HepG2 (cell line): ENCODE data around the gene ZNRF3. TPM values are rescaled to one million over a fixed set of nuclear protein-coding genes. Genes with fewer than 3 reads are reported as not detected.
"Not testable (repeated sequence)": the region's sequence is repeated elsewhere in the genome, so short reads cannot be mapped to it uniquely, and the experiment has no call there.

Source experiments
- ATAC-seq: fragments of 200-7000 bp; cut with Tn5 transposase; 3 replicates; pipeline ENCODE4 v1.9.1; 2020; ENCODE audit warnings: mild to moderate bottlenecking, moderate library complexity
- BruUV-seq: library from RNA; stranded (reverse); fragments of 400-500 nt; replicated peaks from 2 replicates; lab custom pipeline; 2021; lab: Mats Ljungman, UMichigan
- CTCF ChIA-PET: fragments of 300-600 bp; formaldehyde crosslinking; extraction: SDS; loops from one replicate; lab custom pipeline; 2021; ENCODE audit warnings: low total read pairs, inconsistent platforms, low intra/inter-chr PET ratio; lab: Yijun Ruan, JAX
- POLR2A ChIA-PET: fragments of 350-600 bp; sonication (Branson Sonifier 250); formaldehyde crosslinking; loops from one replicate; lab custom pipeline; 2020; ENCODE audit warnings: antibody characterized with exemption, inconsistent platforms; lab: Yijun Ruan, JAX
- DNase-seq: peaks from one replicate; pipeline ENCODE4 v3.0.0-alpha.2; 2015; ENCODE audit warnings: low spot score
- FAIRE-seq: peaks from 3 replicates; lab custom pipeline; 2011; peaks lifted over from hg19 to GRCh38; lab: Jason Lieb, UNC
- H2AFZ ChIP-seq: one replicate; pipeline ENCODE4 v1.6.1; 2011; ENCODE audit warnings: low read length, inconsistent platforms
- H3K27ac ChIP-seq: fragments of 300-600 bp; 3 replicates; pipeline ENCODE4 v1.8.0; 2011; ENCODE audit warnings: mixed run types, mild to moderate bottlenecking, mixed read lengths, low read length, inconsistent platforms; ENCODE audit not compliant: insufficient read depth; ENCODE audit errors: extremely low read length
- H3K27me3 ChIP-seq, 2 experiments: fragments of 200-600 bp in 1 of 2; 2 replicates in 1 of 2; 3 replicates in 1 of 2; pipeline versions ENCODE4 v1.6.0 to v1.8.0; 2011; ENCODE audit warnings: low read length in 2 of 2, mild to moderate bottlenecking in 2 of 2, moderate library complexity in 2 of 2, inconsistent platforms in 1 of 2; ENCODE audit not compliant: insufficient read depth in 2 of 2, control insufficient read depth in 1 of 2
- H3K36me3 ChIP-seq, 2 experiments: fragments of 200-600 bp in 1 of 2; replicated peaks in 1 of 2; 2 replicates in 1 of 2; 3 replicates in 1 of 2; pipeline versions ENCODE4 v1.5.1 to v1.8.0; 2011; ENCODE audit warnings: low read length in 2 of 2, inconsistent platforms in 1 of 2; ENCODE audit not compliant: insufficient read depth in 2 of 2, control insufficient read depth in 1 of 2
- H3K4me1 ChIP-seq: 2 replicates; pipeline ENCODE4 v1.5.1; 2012; ENCODE audit warnings: low read length, inconsistent platforms; ENCODE audit not compliant: insufficient read depth
- H3K4me2 ChIP-seq: 2 replicates; pipeline ENCODE4 v1.6.0; 2011; ENCODE audit warnings: low read depth, low read length, inconsistent platforms
- H3K4me3 ChIP-seq, 3 experiments: fragments of 200-600 bp in 1 of 3; sonication (generic), shearing (Covaris generic) in 1 of 3; replicated peaks in 1 of 3; 2 replicates each; pipeline ENCODE4 v1.5.1; 2011 to 2016; ENCODE audit warnings: low read length in 3 of 3, inconsistent platforms in 2 of 3, low read depth in 2 of 3, mild to moderate bottlenecking in 2 of 3, control low read depth in 1 of 3, mixed read lengths in 1 of 3; ENCODE audit not compliant: insufficient read depth in 1 of 3
- H3K79me2 ChIP-seq: one replicate; pipeline ENCODE4 v1.6.1; 2011; ENCODE audit warnings: low read length, inconsistent platforms; ENCODE audit not compliant: insufficient read depth
- H3K9ac ChIP-seq: 2 replicates; pipeline ENCODE4 v1.6.0; 2011; ENCODE audit warnings: mild to moderate bottlenecking, low read depth, low read length, inconsistent platforms; ENCODE audit not compliant: insufficient read depth
- H3K9me3 ChIP-seq: 2 replicates; pipeline ENCODE4 v1.5.1; 2012; ENCODE audit warnings: mild to moderate bottlenecking, low read length
- H4K20me1 ChIP-seq: 2 replicates; pipeline ENCODE4 v1.6.0; 2011; ENCODE audit warnings: inconsistent platforms, mild to moderate bottlenecking, low read length, moderate library complexity; ENCODE audit not compliant: insufficient read depth
- NONO ChIP-seq, 2 experiments: fragments of 450-650 bp in 1 of 2; sonication (generic) in 1 of 2; formaldehyde crosslinking in 1 of 2; IDR thresholded peaks in 1 of 2; conservative IDR thresholded peaks in 1 of 2; 2 replicates each; pipeline versions ENCODE4 v1.6.1 to v1.8.0; 2017 to 2022; ENCODE audit warnings: mild to moderate bottlenecking in 1 of 2, missing genetic modification reagents in 1 of 2, moderate library complexity in 1 of 2
- ZNF790 ChIP-seq: sonication (generic); formaldehyde crosslinking; IDR thresholded peaks from 2 replicates; pipeline ENCODE4 v1.8.0; 2022; ENCODE audit warnings: missing genetic modification reagents, mild to moderate bottlenecking, borderline replicate concordance
- WGBS: methylation state at CpG from one replicate; pipeline ENCODE4 v1.1.6; 2017; ENCODE audit warnings: low lambda C conversion rate; 5-methylcytosine and 5-hydroxymethylcytosine counted together
- in situ Hi-C: cut with HindIII; loops from 2 replicates; pipeline ENCODE4 v1.10.0; 2017; ENCODE audit warnings: low pct_unique_long_range_greater_than_20kb; ENCODE audit not compliant: extremely low pct_ligation_motif_present
- intact Hi-C: fragments of 100-400 bp; cut with micrococcal nuclease; formaldehyde crosslinking; loops from one replicate; pipeline ENCODE4 v1.10.0; 2022; ENCODE audit not compliant: unreplicated experiment
- polyA plus RNA-seq, 8 experiments: library from polyadenylated mRNA; depleted of rRNA in 3 of 8; stranded (reverse) in 7 of 8; unstranded in 1 of 8; fragments of >200 nt; fragmentation: Illumina TruSeq in 4 of 8; extraction: Trizol in 4 of 8; gene quantifications; 2 replicates each; pipeline versions ENCODE4 v1.2.1 to v1.2.3, GENCODE V29; 2011 to 2016; ENCODE audit warnings: low read depth in 4 of 8, missing spikeins in 1 of 8, mixed read lengths in 1 of 8; ENCODE audit not compliant: insufficient read depth in 1 of 8
- total RNA-seq, 5 experiments: library from RNA; depleted of rRNA; stranded (reverse); fragments of >200 nt; fragmentation: Illumina TruSeq; extraction: Trizol; gene quantifications; 2 replicates each; pipeline ENCODE4 v1.2.3, GENCODE V29; 2016; ENCODE audit warnings: low read depth in 1 of 5
- TF ChIP-seq, protein P1 (sequence below): sonication (generic); formaldehyde crosslinking; IDR thresholded peaks from 2 replicates; pipeline ENCODE4 v1.5.1; 2020; ENCODE audit warnings: mild to moderate bottlenecking, missing genetic modification reagents, moderate library complexity
- TF ChIP-seq, protein P2 (sequence below): sonication (generic); formaldehyde crosslinking; IDR thresholded peaks from 2 replicates; pipeline ENCODE4 v1.5.0; 2020; ENCODE audit warnings: mild to moderate bottlenecking, missing genetic modification reagents
- TF ChIP-seq, protein P3 (sequence below): sonication (generic); formaldehyde crosslinking; IDR thresholded peaks from 2 replicates; pipeline ENCODE4 v1.4.0; 2020; ENCODE audit warnings: mild to moderate bottlenecking, missing genetic modification reagents

The ZNRF3 gene
- total and polyA plus RNA-seq, 2 of the 13 experiments (the other 11 are each of a cell fraction or from before 2014, with no cell fraction given) = 20.3 to 36.7 TPM

DNA sequence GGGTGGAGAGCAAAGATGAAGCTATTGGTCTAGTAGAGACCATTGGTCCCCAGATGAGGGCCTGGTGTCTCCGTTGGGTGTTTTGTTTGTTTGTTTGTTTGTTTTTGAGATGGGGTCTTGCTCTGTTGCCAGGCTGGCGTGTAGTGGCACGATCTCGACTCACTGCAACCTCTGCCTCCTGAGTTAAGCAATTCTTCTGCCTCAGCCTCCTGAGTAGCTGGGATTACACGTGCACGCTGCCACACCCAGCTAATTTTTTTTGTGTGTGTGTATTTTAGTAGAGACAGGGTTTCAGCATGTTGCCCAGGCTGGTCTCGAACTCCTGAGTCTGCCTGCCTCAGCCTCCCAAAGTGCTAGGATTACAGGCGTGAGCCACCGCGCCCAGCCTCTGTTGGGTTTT is 25.4 kb downstream of the ZNRF3 start:
- Histone ChIP-seq H3K36me3 (peaks cover 5 to 23% of the 10 kb centered on the region in 2 experiments), H3K27ac (peak overlapping the region; percentile 17), H3K4me1 (peaks cover 100% of the 10 kb centered on the region), H3K79me2 (peaks cover 95% of the 10 kb centered on the region), H4K20me1 (peaks cover 51% of the 10 kb centered on the region)
- H3K27me3 ChIP-seq, H3K4me3 ChIP-seq, BruUV-seq, FAIRE-seq, CTCF ChIA-PET, H3K9ac ChIP-seq, H2AFZ ChIP-seq, intact Hi-C loops, H3K4me2 ChIP-seq, DNase-seq, in situ Hi-C loops, ATAC-seq, H3K9me3 ChIP-seq: not testable (repeated sequence)
- TF ChIP-seq, protein P1, sequence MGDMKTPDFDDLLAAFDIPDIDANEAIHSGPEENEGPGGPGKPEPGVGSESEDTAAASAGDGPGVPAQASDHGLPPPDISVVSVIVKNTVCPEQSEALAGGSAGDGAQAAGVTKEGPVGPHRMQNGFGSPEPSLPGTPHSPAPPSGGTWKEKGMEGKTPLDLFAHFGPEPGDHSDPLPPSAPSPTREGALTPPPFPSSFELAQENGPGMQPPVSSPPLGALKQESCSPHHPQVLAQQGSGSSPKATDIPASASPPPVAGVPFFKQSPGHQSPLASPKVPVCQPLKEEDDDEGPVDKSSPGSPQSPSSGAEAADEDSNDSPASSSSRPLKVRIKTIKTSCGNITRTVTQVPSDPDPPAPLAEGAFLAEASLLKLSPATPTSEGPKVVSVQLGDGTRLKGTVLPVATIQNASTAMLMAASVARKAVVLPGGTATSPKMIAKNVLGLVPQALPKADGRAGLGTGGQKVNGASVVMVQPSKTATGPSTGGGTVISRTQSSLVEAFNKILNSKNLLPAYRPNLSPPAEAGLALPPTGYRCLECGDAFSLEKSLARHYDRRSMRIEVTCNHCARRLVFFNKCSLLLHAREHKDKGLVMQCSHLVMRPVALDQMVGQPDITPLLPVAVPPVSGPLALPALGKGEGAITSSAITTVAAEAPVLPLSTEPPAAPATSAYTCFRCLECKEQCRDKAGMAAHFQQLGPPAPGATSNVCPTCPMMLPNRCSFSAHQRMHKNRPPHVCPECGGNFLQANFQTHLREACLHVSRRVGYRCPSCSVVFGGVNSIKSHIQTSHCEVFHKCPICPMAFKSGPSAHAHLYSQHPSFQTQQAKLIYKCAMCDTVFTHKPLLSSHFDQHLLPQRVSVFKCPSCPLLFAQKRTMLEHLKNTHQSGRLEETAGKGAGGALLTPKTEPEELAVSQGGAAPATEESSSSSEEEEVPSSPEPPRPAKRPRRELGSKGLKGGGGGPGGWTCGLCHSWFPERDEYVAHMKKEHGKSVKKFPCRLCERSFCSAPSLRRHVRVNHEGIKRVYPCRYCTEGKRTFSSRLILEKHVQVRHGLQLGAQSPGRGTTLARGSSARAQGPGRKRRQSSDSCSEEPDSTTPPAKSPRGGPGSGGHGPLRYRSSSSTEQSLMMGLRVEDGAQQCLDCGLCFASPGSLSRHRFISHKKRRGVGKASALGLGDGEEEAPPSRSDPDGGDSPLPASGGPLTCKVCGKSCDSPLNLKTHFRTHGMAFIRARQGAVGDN (CRISPR knock-in tag) = 0 out of 2 replicates have a peak, but pooled peaks have one; percentile 15
- WGBS = 77% methylated on average over 10 of the region's 10 CpGs
- POLR2A ChIA-PET = interaction anchor here (1.2 kb wide), 1 partner anchor 15 kb away, joined by 4 read pairs; no protein-coding TSS in a partner anchor

DNA sequence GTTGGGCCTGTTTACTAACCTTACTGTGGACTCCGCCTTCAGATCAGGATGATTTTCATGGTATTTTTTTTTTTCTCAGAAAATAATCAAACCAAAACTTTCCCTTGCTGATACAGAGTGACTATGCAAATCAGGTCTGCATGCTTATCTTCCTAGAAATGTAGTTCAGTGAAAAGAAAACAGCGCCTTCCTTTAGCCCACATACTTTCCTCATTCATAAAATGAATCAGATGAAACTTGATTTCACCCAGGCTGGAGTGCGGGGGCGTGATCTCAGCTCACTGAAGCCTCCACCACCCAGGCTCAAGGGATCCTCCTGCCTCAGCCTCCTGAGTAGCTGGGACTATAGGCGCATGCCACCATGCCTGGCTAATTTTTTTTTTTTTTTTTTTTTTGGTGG is 26.0 kb downstream of the ZNRF3 start:
- POLR2A ChIA-PET = no interaction called here
- intact Hi-C loops = no loop called here
- peaks cover 95% of the 10 kb centered on the region for H3K79me2 ChIP-seq

More for the DNA sequence above, 26.0 kb downstream of the ZNRF3 start:
- 94% methylated on average over 5 of the region's 5 CpGs for WGBS
- no peak for FAIRE-seq
- Histone ChIP-seq H3K4me2 (no peak overlapping the region), H2AFZ (no peak overlapping the region), H4K20me1 (peaks cover 48% of the 10 kb centered on the region), H3K9ac (no peak overlapping the region), H3K4me3 (no peak overlapping the region), H3K36me3 (peaks cover 5 to 28% of the 10 kb centered on the region in 2 experiments), H3K4me1 (peaks cover 100% of the 10 kb centered on the region), H3K27me3 (no peaks in the 10 kb centered on the region), H3K9me3 (no peaks in the 10 kb centered on the region), H3K27ac (peak overlapping the region; percentile 17)
- ATAC-seq = no peak
- no TSS peak for BruUV-seq
- in situ Hi-C loops = no loop called here
- no peak for DNase-seq
- TF ChIP-seq NONO (IDR thresholded peaks at IDR 0.05) (no peak), NONO (CRISPR knock-in tag; conservative IDR thresholded peaks at IDR 0.05) (no peak), ZNF790 (CRISPR knock-in tag) (no peak)
- TF ChIP-seq, protein P2, sequence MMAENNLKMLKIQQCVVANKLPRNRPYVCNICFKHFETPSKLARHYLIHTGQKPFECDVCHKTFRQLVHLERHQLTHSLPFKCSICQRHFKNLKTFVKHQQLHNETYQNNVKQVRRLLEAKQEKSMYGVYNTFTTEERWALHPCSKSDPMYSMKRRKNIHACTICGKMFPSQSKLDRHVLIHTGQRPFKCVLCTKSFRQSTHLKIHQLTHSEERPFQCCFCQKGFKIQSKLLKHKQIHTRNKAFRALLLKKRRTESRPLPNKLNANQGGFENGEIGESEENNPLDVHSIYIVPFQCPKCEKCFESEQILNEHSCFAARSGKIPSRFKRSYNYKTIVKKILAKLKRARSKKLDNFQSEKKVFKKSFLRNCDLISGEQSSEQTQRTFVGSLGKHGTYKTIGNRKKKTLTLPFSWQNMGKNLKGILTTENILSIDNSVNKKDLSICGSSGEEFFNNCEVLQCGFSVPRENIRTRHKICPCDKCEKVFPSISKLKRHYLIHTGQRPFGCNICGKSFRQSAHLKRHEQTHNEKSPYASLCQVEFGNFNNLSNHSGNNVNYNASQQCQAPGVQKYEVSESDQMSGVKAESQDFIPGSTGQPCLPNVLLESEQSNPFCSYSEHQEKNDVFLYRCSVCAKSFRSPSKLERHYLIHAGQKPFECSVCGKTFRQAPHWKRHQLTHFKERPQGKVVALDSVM = peak; percentile 83
- TF ChIP-seq, protein P3, sequence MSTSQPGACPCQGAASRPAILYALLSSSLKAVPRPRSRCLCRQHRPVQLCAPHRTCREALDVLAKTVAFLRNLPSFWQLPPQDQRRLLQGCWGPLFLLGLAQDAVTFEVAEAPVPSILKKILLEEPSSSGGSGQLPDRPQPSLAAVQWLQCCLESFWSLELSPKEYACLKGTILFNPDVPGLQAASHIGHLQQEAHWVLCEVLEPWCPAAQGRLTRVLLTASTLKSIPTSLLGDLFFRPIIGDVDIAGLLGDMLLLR (CRISPR knock-in tag) = no peak
- CTCF ChIA-PET = no interaction called here
